NCI-H2196 treated with DMSO at 0.1 percent for 48 hours (cell line): ENCODE data around the gene MND1.
"Not testable (repeated sequence)": the region's sequence is repeated elsewhere in the genome, so short reads cannot be mapped to it uniquely, and the experiment has no call there.

Experiments used
- DNase-seq: peaks from one replicate; lab custom pipeline; 2025; ENCODE audit not compliant: unreplicated experiment; lab: John Stamatoyannopoulos, UW

Gene MND1

DNA sequence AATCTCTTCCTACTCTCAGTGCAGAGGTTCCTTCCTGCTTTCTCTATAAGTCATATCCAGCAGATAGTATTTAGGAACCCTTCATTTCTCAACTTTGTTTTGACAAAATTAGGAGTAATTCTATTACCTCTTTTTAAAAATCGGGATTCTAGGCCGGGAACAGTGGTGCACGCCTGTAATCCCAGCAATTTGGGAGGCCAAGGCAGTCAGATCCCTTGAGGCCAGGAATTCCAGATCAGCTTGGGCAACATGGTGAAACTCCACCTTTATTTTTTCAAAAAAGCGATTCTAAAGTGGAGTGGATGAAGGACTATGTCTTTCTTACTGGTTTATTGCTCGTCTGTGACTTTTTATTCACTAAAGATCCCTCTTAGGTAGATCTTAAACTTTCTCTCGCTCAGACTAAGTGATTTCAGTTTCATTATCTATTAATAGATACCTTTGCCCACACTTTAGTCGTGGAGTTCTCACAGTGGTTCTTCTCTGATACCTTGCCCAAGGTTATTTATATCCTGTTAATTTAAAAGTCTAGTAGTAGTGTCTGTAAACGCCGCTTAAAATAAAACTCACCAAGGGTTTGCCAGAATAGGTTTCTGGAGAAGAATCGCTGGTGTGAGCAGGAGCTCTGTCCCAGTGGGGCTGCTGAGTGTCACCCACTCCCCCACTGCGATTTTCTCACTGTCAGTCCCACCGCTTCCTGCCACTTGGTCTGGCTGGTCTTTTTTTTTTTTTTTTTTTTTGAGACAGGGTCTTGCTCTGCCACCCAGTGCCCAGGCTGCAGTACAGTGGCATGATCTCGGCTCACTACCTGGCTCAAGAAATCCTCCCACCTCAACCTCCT, 94.6 kb downstream of the MND1 start:
- no peak for DNase-seq

DNA sequence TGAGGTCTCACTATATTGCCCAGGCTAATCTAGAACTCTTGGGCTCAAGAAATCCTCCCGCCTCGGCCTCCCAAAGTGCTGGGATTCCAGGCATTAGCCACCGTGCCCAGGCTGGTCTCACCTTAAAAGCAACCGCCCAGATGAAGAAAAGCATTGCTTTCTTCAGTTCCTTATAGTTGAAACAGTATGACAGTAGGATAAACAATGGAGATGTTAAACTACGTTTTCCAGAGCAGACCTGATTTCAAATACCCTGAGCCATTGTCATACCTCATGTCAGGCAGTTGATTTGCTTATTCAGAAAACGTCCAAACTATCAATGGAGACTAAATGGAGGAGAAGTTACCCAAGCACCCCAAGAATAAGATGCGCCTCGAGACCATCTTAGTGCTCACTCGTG, 95.3 kb downstream of the MND1 start:
- DNase-seq: no peak

DNA sequence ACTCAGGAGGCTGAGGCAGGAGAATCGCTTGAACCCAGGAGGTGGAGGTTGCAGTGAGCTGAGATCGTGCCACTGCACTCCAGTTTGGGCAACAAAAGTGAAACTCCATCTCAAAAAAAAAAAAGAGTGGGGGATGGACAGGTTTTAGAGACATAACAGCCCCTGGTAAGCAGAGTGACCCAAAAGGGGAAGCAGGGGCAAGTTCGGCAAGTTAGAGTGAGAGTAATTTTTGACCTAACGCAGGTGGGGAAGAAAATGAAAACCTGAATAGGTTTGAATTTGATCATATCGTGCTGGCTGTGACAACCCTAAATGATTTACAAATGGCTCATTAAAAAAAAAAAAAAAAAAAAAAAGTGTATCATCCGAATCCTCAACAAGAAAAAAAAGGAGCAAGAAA, 96.0 kb downstream of the MND1 start:
- DNase-seq: no peak

DNA sequence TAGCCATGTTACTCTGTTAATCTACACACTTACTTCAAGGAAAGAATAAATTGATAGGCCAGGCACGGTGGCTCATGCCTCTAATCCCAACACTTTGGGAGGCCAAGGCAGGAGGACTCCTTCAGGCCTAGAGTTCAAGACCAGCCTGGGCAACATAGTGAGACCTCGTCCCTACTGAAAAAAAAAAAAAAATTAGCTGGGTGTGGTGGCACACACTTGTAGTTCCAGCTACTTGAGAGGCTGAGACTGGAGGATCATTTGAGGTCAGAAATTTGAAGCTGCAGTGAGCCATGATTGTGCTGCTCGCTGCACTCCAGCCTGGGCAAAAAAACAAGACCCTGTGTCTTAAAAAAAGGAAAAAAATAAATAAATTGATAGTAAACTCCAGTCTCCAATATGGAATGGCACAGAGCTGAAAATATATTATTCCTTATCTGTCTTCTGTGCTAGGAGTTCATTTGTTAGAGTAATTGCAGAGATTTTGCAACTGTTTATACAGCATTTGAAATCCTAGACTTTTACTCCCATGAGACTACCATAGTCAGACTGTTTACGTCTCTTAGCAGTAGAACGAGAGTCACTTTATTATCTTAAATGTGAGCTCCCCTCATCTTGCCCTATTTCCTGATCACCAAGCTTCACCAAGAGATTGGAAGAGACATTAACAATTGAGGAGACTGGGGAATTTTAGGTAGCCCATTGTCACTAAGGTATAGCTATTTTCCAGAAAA, 102.9 kb downstream of the MND1 start:
- no peak for DNase-seq

DNA sequence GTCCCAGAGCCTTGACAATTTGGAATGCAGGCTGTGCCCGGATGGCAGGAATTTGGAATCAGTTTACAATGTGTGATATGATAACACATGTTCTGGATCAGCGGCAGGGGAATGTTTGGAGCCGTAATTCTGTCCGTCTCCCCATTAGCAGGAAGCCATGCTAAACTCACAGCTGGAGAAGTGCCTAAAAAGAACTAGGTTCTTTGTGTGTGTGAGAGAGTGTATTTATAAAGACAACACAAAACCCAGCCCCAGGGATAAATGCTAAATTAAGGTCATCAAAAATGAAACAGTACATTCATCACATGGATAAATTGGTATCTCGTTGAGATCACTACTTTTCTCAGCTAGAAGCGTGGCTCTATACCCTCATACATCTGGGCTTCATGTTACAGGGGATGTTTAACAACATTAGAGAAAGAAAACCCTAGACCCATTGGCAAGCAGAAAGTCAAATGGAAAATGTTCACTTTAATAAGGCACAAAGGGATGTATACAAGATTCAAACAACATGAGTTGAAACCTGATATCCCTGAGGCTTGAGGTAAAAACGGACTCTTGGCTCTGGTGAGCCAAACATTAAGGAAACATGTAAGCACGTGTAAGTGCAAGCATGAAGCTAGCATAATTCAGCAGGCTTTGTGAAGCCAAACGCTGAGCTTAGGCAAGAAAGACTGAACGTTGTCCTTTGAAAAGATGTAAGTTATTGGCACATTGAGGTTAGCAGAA, 103.7 kb downstream of the MND1 start:
- no peak for DNase-seq

DNA sequence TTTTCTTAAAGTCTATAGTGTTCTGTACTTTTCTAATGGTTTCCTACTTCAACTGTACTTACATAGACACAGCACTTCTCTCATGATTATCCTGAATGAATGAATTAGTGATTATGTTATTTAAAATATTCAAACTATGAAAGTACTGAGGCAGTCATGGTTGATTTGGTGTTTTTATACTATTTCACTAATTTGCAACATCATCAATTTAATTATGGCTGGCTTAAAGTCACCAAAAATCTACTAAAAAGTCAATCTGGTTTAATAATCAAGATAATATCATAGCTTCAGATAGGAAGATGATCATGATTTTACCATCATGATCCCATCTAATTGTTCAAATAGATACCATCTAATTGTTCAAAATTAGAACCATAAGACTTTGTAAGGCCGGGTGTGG, 104.8 kb downstream of the MND1 start:
- DNase-seq: no peak

DNA sequence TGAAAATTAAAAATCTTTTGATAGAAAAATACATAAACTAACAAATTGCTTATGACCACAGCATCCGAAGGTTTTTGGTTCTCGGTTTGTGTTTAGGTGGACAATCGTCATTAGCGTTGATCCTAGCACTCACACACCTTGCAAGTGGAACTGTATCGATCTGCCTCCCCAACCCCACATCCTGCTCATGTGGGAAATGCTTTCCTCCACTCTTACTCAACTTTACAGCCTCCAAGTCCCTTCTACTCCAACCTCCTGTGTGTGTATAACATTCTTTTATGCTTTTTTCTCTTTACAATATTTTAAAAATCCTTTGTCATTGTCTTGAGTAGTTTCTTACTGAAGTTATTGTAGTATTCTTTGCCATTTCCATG, 106.0 kb downstream of the MND1 start:
- DNase-seq: no peak

DNA sequence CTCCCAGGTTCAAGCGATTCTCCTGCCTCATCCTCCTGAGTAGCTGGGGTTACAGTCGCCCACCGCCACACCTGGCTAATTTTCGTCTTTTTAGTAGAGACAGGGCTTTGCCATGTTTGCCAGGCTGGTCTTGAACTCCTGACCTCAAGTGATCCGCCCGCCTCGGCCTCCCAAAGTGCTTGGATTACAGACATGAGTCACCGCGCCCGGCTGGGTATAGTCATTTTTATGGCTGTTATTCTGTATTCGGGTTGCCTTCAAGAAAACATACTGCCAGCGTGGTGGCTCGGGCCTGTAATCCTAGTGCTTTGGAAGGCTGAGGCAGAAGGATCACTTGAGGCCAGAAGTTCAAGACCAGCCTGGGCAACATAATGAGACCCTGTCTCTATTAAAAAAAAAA, 106.7 kb downstream of the MND1 start:
- not testable (repeated sequence) for DNase-seq

DNA sequence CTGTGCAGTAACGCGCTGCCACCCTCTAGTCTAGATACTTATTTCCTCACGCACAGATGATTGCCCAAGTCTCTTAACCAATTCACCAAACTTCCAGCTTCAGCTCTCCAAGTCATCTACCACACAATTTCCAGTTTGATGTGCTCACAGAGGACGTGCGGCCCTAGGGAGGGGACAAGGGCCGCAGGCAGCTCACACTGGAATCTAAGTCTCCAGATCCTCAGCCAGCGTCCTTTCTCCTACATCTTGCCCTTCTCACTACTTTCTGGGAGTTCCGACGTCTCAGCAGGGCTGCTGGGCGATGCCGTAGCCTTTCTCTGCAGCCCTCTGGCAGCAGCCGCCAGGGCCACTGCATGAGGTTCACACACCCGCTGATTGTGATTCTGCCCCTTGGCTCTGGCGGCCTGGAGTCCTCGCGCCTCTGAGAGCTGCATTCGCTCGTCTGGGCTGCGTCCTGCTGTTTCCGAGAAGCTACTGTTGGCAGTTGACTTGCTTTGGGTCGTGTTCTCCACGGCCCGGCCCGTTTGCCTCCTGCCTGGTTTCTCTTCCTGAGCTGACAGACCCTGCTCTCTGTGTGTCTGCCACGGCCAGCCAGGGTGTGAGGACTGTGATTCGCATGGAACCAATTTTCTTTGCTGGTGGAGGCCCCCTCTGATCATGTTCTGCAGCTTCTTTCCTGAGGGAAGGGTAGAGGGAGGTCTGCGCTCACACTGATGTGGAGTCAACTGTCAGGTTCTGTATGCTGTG, 107.6 kb downstream of the MND1 start:
- DNase-seq: no peak

DNA sequence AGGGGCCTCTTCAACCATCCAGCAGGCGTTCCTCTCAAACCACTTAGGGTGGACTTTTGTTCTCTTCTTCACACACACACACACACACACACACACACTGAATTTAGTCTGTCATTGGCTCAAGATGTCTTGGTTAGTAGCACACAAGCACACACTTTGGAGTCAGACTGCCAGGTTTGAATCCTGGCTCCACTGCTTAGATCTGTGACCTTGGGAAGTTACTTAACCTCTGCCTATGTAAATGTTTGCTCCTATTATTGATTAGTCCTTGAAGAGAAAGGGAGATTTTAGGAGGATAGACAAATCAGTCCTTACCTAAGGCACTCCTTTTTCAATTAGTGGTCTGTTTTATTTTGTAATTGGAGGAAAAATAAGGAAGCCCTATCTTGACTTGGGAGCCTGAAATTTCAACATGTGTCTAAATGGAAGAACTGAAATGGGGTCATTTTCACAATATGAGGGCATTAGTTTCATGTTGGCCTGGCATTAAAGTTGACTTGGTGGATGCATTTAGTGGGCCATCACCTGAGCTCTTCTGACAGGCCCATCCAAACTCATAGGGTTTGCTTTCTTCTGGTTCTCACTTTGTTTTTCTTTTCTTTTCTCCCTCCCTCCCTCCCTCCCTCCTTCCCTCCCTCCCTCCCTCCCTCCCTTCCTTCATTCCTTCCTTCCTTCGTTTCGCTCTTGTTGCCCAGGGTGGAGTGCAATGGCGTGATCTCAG, 108.3 kb downstream of the MND1 start:
- no peak for DNase-seq

DNA sequence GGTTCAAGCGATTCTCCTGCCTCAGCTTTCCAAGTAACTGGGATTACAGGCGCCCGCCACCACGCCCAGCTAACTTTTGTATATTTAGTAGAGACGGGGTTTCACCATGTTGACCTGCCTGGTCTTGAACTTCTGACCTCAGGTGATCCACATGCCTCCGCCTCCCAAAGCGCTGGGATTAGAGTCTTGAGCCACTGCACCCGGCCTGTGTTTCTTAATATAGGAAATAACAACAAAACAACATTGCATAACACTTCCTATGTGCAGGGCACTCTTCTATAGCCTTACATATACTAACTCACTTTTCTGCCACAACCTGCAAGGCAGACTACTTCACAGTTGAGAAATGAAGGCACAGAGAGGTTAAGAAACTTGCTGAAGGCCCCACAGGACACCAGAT, 108.9 kb downstream of the MND1 start:
- no peak for DNase-seq

DNA sequence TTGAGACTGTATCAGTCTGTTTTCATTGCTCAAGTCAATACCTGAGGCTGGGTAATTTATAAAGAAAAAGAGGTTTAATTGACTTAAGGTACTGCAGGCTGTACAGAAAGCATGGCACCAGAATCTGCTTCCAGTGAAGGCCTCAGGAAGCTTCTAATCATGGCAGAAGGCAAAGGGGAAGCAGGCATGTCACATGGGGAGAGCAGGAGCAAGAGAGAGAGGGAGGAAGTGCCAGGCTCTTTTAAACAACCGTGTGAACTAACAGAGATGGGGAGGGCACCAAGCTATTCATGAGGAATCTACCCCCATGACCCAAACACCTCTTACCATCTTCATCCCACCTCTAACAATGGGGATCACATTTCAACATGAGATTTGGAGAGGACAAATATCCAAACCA, 114.5 kb downstream of the MND1 start:
- DNase-seq: no peak

DNA sequence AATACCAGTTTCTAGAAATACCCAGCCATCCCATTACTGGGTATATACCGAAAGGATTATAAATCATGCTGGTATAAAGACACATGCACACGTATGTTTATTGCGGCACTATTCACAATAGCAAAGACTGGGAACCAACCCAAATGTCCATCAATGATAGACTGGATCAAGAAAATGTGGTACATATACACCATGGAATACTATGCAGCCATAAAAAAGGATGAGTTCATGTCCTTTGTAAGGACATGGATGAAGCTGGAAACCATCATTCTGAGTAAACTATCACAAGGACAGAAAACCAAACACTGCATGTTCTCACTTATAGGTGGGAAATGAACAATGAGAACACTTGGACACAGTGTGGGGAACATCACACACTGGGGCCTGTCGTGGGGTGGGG, 117.1 kb downstream of the MND1 start:
- DNase-seq: not testable (repeated sequence)

DNA sequence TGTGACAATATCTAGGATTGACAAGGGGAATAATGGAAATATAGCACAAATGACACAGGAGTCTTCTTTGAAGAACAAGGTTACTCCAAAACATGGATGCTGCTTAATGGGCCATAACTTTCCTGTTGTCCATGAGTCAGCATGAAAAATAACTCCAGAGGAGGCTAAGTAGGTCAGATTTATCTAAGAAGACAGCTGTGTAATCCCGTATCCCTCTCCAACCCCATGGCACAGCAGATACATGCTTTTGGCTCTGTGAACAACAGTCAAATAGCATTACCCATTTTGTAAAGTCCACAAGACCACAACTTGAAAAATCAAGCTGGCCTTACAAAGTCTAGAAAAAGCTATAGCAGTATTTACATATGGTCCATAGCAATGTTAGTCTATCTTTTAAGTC, 119.6 kb downstream of the MND1 start:
- DNase-seq: no peak
